HEK293 (cell line): ENCODE measurements around the gene C4orf51.

Experiments used
- CTCF ChIA-PET: fragments of 350-600 bp; formaldehyde crosslinking; extraction: SDS; loops from one replicate; lab custom pipeline; 2021; ENCODE audit warnings: antibody characterized with exemption; lab: Yijun Ruan, JAX
- POLR2A ChIA-PET: fragments of 300-600 bp; formaldehyde crosslinking; extraction: SDS; loops from one replicate; lab custom pipeline; 2020; ENCODE audit warnings: antibody characterized with exemption, inconsistent platforms; lab: Yijun Ruan, JAX
- H3K27ac ChIP-seq: fragments of 200-500 bp; sonication (Bioruptor generic); 2 replicates; pipeline ENCODE4 v1.5.1; 2014; ENCODE audit warnings: low read depth, low read length, control low read depth, inconsistent platforms; ENCODE audit errors: extremely low read depth
- H3K36me3 ChIP-seq, 2 experiments: fragments of 200-500 bp in 1 of 2; sonication (Bioruptor generic) in 1 of 2; 1 replicate in 1 of 2; 2 replicates in 1 of 2; pipeline ENCODE4 v1.5.1; 2014 to 2017; ENCODE audit warnings: inconsistent platforms in 2 of 2, low read length in 2 of 2; ENCODE audit not compliant: control insufficient read depth in 2 of 2, insufficient read depth in 1 of 2
- H3K4me1 ChIP-seq: fragments of 200-500 bp; sonication (Bioruptor generic); 2 replicates; pipeline ENCODE4 v1.5.1; 2014; ENCODE audit warnings: mild to moderate bottlenecking, low read length, inconsistent platforms; ENCODE audit not compliant: control insufficient read depth, insufficient read depth
- H3K4me3 ChIP-seq: 2 replicates; pipeline ENCODE4 v1.5.1; 2011; ENCODE audit warnings: low read depth, mild to moderate bottlenecking, control low read depth, low read length, moderate library complexity
- H3K9me3 ChIP-seq: fragments of 200-500 bp; sonication (Bioruptor generic); 2 replicates; pipeline ENCODE4 v1.5.1; 2014; ENCODE audit warnings: low read depth, low read length, inconsistent platforms; ENCODE audit not compliant: control insufficient read depth, insufficient read depth
- BCL11A ChIP-seq: fragments of 450-650 bp; formaldehyde crosslinking; IDR thresholded peaks from 2 replicates; pipeline ENCODE4 v1.5.1; 2016; ENCODE audit warnings: low read depth, missing biosample characterization, missing genetic modification characterization
- KLF16 ChIP-seq: fragments of 450-650 bp; formaldehyde crosslinking; IDR thresholded peaks from 2 replicates; pipeline ENCODE4 v1.5.1; 2017; ENCODE audit warnings: missing biosample characterization, missing genetic modification characterization
- MZF1 ChIP-seq: fragments of 450-650 bp; formaldehyde crosslinking; IDR thresholded peaks from 2 replicates; pipeline ENCODE4 v1.5.1; 2017; ENCODE audit warnings: missing biosample characterization, missing genetic modification characterization, borderline replicate concordance
- SP3 ChIP-seq: fragments of 450-650 bp; formaldehyde crosslinking; IDR thresholded peaks from 2 replicates; pipeline ENCODE4 v1.5.1; 2016; ENCODE audit warnings: missing biosample characterization, missing genetic modification characterization
- TSHZ1 ChIP-seq: fragments of 450-650 bp; formaldehyde crosslinking; IDR thresholded peaks from 2 replicates; pipeline ENCODE4 v1.5.1; 2016; ENCODE audit warnings: missing biosample characterization, missing genetic modification characterization, borderline replicate concordance
- YY1 ChIP-seq: fragments of 450-650 bp; formaldehyde crosslinking; IDR thresholded peaks from 2 replicates; pipeline ENCODE4 v1.5.1; 2018; ENCODE audit warnings: missing biosample characterization, missing genetic modification characterization
- ZBTB11 ChIP-seq: fragments of 450-650 bp; formaldehyde crosslinking; conservative IDR thresholded peaks from 2 replicates; pipeline ENCODE4 v1.5.1; 2016; ENCODE audit warnings: low read depth, missing biosample characterization, missing genetic modification characterization
- ZBTB7A ChIP-seq: fragments of 450-650 bp; formaldehyde crosslinking; IDR thresholded peaks from 2 replicates; pipeline ENCODE4 v1.5.1; 2016; ENCODE audit warnings: low read depth, missing biosample characterization, missing genetic modification characterization
- ZNF140 ChIP-seq: fragments of 450-650 bp; formaldehyde crosslinking; IDR thresholded peaks from 2 replicates; pipeline ENCODE4 v1.5.1; 2016; ENCODE audit warnings: missing biosample characterization, missing genetic modification characterization
- ZNF155 ChIP-seq: fragments of 450-650 bp; formaldehyde crosslinking; IDR thresholded peaks from 2 replicates; pipeline ENCODE4 v1.5.1; 2016; ENCODE audit warnings: missing biosample characterization, missing genetic modification characterization
- ZNF266 ChIP-seq: fragments of 450-650 bp; formaldehyde crosslinking; IDR thresholded peaks from 2 replicates; pipeline ENCODE4 v1.5.1; 2016; ENCODE audit warnings: missing biosample characterization, missing genetic modification characterization, low read depth
- ZNF292 ChIP-seq: fragments of 450-650 bp; formaldehyde crosslinking; IDR thresholded peaks from 2 replicates; pipeline ENCODE4 v1.5.1; 2016; ENCODE audit warnings: low read depth, missing biosample characterization, missing genetic modification characterization, borderline replicate concordance
- ZNF341 ChIP-seq: fragments of 450-650 bp; formaldehyde crosslinking; IDR thresholded peaks from 2 replicates; pipeline ENCODE4; 2016; ENCODE audit warnings: low read depth, missing biosample characterization, missing genetic modification characterization
- ZNF394 ChIP-seq: fragments of 450-650 bp; formaldehyde crosslinking; IDR thresholded peaks from 2 replicates; pipeline ENCODE4 v1.5.1; 2016; ENCODE audit warnings: missing biosample characterization, missing genetic modification characterization, mild to moderate bottlenecking, moderate library complexity, borderline replicate concordance
- ZNF426 ChIP-seq: fragments of 450-650 bp; formaldehyde crosslinking; IDR thresholded peaks from 2 replicates; pipeline ENCODE4 v1.5.1; 2017; ENCODE audit warnings: missing biosample characterization, missing genetic modification characterization, mild to moderate bottlenecking, inconsistent platforms, moderate library complexity
- ZNF433 ChIP-seq: fragments of 450-650 bp; formaldehyde crosslinking; IDR thresholded peaks from 2 replicates; pipeline ENCODE4 v1.5.1; 2016; ENCODE audit warnings: missing biosample characterization, missing genetic modification characterization, low read depth
- ZNF48 ChIP-seq: fragments of 450-650 bp; formaldehyde crosslinking; IDR thresholded peaks from 2 replicates; pipeline ENCODE4 v1.5.1; 2016; ENCODE audit warnings: missing biosample characterization, missing genetic modification characterization
- ZNF529 ChIP-seq: fragments of 450-650 bp; formaldehyde crosslinking; IDR thresholded peaks from 2 replicates; pipeline ENCODE4 v1.5.1; 2017; ENCODE audit warnings: missing genetic modification characterization, missing biosample characterization; ENCODE audit not compliant: insufficient replicate concordance
- ZNF548 ChIP-seq: fragments of 450-650 bp; formaldehyde crosslinking; IDR thresholded peaks from 2 replicates; pipeline ENCODE4 v1.5.1; 2016; ENCODE audit warnings: missing biosample characterization, missing genetic modification characterization
- ZNF549 ChIP-seq: fragments of 450-650 bp; IDR thresholded peaks from 2 replicates; pipeline ENCODE4 v1.5.1; 2018; ENCODE audit warnings: missing biosample characterization, missing genetic modification characterization, mild to moderate bottlenecking, inconsistent platforms, moderate library complexity
- ZNF580 ChIP-seq: fragments of 450-650 bp; formaldehyde crosslinking; IDR thresholded peaks from 2 replicates; pipeline ENCODE4 v1.5.1; 2016; ENCODE audit warnings: missing biosample characterization, missing genetic modification characterization
- ZNF623 ChIP-seq: fragments of 450-650 bp; formaldehyde crosslinking; IDR thresholded peaks from 2 replicates; pipeline ENCODE4 v1.5.1; 2016; ENCODE audit warnings: missing biosample characterization, missing genetic modification characterization
- ZNF654 ChIP-seq: fragments of 450-650 bp; formaldehyde crosslinking; IDR thresholded peaks from 2 replicates; pipeline ENCODE4 v1.5.1; 2016; ENCODE audit warnings: low read depth, missing biosample characterization, missing genetic modification characterization
- ZNF791 ChIP-seq: fragments of 450-650 bp; formaldehyde crosslinking; IDR thresholded peaks from 2 replicates; pipeline ENCODE4 v1.5.1; 2016; ENCODE audit warnings: missing biosample characterization, missing genetic modification characterization
- ZSCAN16 ChIP-seq: fragments of 450-650 bp; formaldehyde crosslinking; IDR thresholded peaks from 2 replicates; pipeline ENCODE4 v1.5.1; 2016; ENCODE audit warnings: missing biosample characterization, missing genetic modification characterization
- ZSCAN18 ChIP-seq: fragments of 450-650 bp; formaldehyde crosslinking; IDR thresholded peaks from 2 replicates; pipeline ENCODE4 v1.5.1; 2016; ENCODE audit warnings: missing biosample characterization, missing genetic modification characterization
- ZXDB ChIP-seq: fragments of 450-650 bp; formaldehyde crosslinking; IDR thresholded peaks from 2 replicates; pipeline ENCODE4 v1.5.1; 2016; ENCODE audit warnings: missing biosample characterization, missing genetic modification characterization

Gene C4orf51

GRCh38 chr4:145769450-145770037 is 89.6 kb downstream of the C4orf51 start:
- no peak overlapping the region for H3K4me3 ChIP-seq
- H3K36me3 ChIP-seq: peaks cover 0 to 33% of the 10 kb centered on the region in 2 experiments; a peak in 1 of 3 replicates
- no peaks in the 10 kb centered on the region for H3K9me3 ChIP-seq
- TF ChIP-seq ZNF580 (tag by site-specific recombination) (no peak), KLF16 (tag by site-specific recombination) (no peak), MZF1 (tag by site-specific recombination) (no peak), SP3 (tag by site-specific recombination) (no peak)
- TF ChIP-seq, all 188 proteins: peak for 0
- Histone ChIP-seq H3K27ac (no peak overlapping the region), H3K4me1 (no peaks in the 10 kb centered on the region)
- CTCF ChIA-PET: no interaction called here
- POLR2A ChIA-PET: no interaction called here

GRCh38 chr4:145770124-145770523 is 90.2 kb downstream of the C4orf51 start:
- Histone ChIP-seq H3K9me3 (no peaks in the 10 kb centered on the region), H3K36me3 (peaks cover 0 to 33% of the 10 kb centered on the region in 2 experiments; a peak in 1 of 3 replicates)
- POLR2A ChIA-PET: no interaction called here
- TF ChIP-seq ZXDB (peak; percentile 39; the same call in 1 of the 2 replicates), ZSCAN18 (tag by site-specific recombination) (no peak), ZNF394 (tag by site-specific recombination) (peak; percentile 88; the same call in 1 of the 2 replicates), YY1 (tag by site-specific recombination) (no peak), ZNF266 (tag by site-specific recombination) (0 out of 2 replicates have a peak, but pooled peaks have one; percentile 17), ZNF623 (tag by site-specific recombination) (peak; percentile 60), ZNF549 (tag by site-specific recombination) (no peak), ZBTB11 (tag by site-specific recombination) (peak; percentile 70), ZBTB7A (tag by site-specific recombination) (no peak), ZNF341 (tag by site-specific recombination) (no peak), ZNF529 (tag by site-specific recombination) (peak; percentile 30), ZNF791 (tag by site-specific recombination) (no peak), ZNF426 (tag by site-specific recombination) (peak; percentile 82), ZNF654 (peak; percentile 37), ZNF548 (tag by site-specific recombination) (no peak), ZNF433 (0 out of 2 replicates have a peak, but pooled peaks have one; percentile 36), ZNF292 (tag by site-specific recombination) (peak; percentile 36; the same call in 1 of the 2 replicates), TSHZ1 (tag by site-specific recombination) (no peak), ZSCAN16 (tag by site-specific recombination) (no peak), ZNF155 (tag by site-specific recombination) (no peak), ZNF140 (tag by site-specific recombination) (peak; percentile 68; the same call in 1 of the 2 replicates), ZNF48 (tag by site-specific recombination) (no peak), BCL11A (tag by site-specific recombination) (no peak)

More at GRCh38 chr4:145770124-145770523, 90.2 kb downstream of the C4orf51 start:
- Histone ChIP-seq H3K27ac (no peak overlapping the region), H3K4me3 (no peak overlapping the region), H3K4me1 (no peaks in the 10 kb centered on the region)
- CTCF ChIA-PET: no interaction called here
